HG02623 (cell line): ENCODE measurements around the gene CGAS.
A peak's percentile ranks its signal among the peaks of the same experiment; 100 is the strongest.
"Not testable (repeated sequence)": the region's sequence is repeated elsewhere in the genome, so short reads cannot be mapped to it uniquely, and the experiment has no call there.

Experiments
- ATAC-seq: cut with Tn5 transposase; IDR thresholded peaks from one replicate; pipeline ENCODE4 v1.9.1; 2021; ENCODE audit warnings: moderate library complexity; ENCODE audit not compliant: unreplicated experiment

CGAS gene

DNA sequence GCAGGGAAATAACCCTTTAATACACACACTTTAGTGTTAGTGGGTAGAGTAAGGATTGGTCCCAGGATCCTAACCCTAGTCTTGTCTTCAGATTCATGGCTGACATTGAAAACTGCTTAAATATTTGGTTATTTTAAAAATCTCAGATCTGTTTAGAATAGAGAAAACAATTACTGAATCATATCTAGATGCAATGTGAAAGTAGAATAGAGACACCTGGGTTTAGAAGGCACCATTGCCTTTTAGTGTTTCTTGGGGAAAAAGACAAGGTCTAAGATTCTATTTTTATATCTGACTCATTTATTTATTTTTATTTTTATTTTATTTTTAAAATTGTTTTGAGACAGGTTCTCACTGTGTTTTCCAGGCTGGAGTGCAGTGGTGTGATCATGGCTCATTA lies 51.4 kb downstream of the CGAS start:
- no peak for ATAC-seq

DNA sequence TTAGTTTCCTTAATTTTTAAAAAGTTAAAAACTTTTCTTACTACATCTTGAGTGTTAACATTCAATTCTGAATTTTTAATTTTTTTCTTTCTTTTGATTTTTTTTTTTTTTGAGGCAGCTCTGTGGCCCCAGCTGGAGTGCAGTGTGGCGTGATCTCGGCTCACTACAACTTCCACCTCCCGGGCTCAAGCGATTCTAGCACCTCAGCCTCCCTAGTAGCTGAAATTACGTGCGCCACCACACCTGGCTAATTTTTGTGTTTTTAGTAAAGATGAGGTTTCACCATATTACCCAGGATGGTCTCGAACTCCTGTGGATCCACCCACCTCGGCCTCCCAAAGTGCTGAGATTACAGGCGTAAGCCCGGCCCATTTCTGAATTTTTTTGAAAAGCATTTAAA lies 56.2 kb downstream of the CGAS start:
- ATAC-seq: no peak

DNA sequence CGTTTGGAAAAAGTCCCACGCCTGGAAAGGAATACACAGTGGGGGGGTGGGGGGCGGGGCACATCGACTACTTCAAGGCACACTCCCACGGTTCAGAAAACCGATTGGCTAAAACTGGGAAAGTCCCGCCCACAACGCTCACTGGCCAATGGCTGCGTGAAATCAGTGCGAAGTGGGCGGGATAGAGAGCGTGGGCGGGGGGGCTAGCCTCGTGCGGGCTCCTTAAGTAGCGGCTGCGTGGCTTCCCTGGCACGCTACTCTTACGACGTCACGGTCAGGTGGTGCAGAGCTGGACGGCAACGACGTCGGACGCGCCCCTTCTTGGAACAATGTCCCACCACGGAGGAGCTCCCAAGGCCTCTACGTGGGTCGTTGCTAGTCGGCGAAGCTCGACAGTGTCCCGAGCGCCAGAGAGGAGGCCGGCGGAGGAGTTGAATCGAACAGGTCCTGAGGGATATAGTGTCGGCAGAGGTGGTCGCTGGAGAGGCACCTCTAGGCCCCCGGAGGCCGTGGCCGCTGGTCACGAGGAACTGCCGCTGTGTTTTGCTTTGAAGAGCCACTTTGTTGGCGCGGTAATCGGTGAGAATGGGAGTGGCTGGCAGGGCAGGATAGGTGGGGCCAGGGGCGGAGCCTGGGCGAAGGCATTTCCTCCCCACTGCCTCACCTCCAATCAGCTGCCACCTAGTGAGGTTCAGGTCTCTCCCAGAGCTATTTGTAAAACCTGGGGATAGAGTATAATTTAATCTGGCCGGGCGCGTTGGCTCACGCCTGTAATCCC lies 57.3 kb downstream of the CGAS start, which contains the start of gene DDX43:
TSS of gene DDX43 (plus strand) at position 252 of the 778 bp plus-strand sequence. CDS start at position 330, 78 bp downstream.
- ATAC-seq: peak; percentile 43

DNA sequence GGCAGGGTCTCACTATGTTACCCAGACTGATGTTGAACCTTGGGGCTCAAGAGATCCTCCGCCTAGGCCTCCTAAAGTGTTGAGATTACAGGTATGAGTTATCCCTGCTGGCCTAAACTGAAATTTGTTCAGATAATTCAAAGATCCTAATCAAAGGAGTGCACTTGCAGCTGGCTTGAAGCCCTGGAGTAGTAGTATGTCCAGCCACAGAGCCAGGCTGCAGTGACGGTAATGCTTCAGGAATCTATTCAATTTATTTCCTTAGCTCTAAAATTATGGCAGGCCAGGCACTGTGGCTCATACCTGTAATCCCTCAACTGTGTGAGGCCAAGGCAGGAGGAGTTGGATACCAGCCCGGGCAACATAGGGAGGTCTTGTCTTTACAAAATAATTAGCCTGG lies 58.8 kb downstream of the CGAS start:
- no peak for ATAC-seq

DNA sequence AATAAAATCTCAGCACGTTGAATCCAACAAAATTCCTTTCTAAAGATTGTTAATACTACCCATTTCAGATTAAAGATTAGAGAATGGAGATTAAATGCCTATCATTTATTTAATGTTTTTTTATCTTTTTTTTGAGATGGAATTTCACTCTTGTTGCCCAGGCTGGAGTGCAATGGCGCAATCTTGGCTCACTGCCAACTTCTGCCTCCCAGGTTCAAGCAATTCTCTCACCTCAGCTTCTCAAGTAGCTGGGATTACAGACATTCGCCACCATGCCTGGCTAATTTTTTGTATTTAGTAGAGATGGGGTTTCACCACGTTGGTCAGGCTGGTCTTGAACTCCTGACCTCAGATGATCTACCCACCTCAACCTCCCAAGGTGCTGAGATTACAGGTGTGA lies 59.9 kb downstream of the CGAS start:
- not testable (repeated sequence) for ATAC-seq

DNA sequence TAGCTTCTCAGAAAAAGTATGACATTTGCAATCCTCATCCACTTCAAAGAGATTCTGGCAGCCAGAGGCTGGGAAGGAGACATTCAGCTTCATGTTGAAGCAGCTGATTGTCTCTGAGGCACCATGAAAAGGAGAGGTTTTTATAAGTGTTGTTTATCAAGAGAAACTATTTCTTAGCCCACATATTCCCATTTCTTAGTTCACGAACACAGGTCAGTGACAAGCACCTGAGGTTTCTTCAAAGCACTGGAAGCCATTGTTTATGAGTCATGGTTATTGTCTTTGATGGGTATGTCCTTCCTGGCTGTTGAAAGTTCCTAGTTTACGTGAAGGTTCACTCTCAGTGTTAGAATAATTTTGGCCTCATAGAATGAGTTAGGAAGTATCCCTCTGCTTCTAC lies 60.4 kb downstream of the CGAS start:
- ATAC-seq: no peak

DNA sequence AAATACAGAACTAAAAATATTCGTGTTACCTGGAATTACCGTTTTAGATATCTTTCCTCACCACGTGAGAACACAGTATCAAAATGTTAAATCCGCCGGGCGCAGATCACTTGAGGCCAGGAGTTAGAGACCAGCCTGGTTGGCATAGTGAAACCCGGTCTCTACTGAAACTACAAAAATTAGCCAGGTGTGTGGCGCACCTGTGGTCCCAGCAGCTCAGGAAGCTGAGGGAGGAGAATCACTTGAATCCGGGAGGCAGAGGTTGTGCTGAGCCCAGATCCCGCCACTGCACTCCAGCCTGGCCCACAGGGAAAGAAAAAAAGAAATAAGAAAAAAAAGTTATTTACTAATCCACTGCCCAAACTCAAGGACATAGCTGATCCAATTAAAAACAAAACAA lies 62.2 kb downstream of the CGAS start:
- no peak for ATAC-seq

DNA sequence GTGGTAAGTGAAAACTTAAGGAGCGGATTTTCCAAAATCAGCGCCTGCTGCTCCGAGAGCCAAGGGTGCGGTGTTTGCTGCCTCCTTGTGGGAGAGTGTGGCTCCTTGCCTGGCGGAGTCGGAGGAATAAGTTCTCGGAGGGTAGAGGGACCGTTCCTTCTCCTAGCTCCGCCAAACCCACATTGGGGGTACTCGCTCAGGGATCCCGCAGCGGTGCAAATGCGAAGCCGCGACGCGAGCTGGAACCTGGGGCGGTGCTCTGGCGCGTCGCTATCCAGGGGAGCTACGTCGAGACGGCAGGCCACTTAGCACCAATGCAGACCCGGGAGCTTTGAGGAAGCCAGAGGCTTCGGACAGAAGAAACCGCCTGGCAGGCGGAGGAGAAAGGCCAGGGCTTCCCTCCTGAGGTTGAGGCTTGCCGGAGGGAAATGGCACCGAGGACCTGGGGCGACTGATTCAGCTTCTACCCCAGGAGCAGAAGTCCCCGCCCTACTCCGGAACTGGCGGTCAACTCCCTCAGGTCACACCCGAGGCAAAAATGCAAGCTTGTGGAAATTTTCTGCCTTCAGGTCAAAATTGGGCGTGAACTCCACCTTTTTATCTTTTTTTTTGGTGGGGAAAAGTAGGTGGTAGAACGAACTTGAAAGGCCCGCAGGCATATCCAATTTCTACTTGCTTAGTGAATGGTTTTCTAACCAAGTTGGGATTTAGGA lies 63.1 kb downstream of the CGAS start:
- peak; percentile 74 for ATAC-seq

DNA sequence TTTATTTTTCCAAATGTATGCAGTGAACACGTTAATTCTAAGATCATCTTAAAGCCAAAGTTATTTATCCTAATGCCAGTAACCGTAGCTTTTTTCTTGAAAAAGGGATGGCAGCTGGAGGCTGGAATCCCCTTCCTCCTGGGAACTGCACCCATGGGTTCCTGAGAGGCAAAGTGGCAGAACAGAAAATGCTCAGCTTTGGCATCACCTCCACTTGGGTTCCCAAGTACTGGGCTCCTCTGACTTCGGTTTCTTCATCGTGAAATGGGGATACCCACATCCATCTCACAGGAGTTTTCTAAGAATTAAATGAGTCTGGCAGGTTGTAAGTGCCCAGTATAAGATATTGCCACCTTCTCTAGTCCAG lies 63.7 kb downstream of the CGAS start:
- ATAC-seq: peak; percentile 21

DNA sequence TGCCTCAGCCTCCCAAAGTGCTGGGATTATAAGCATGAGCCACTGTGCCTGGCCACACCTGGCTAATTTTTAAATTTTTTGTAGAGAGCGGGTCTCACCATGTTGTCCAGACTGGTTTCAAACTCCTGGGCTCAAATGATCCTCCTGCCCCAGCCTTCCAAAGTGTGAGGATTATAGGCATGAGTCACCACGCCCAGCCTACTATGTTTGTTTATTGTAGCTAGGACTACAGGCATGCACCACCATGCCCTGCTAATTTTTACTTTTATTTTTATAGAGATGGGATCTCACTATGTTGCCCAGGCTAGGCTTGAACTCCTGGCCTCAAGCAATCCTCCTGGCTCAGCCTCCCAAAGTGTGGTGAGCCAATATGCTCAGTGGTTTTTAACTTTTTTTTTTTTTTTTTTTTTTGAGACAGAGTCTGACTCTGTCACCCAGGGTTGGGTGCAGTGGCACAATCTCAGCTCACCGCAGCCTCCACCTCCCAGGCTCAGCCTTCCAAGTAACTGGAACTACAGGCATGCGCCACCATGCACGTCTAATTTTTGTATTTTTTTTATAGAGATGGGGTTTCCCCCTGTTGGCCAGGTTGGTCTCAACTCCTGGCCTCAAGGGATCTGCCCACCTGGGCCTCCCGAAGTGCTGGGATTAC lies 69.5 kb downstream of the CGAS start:
- ATAC-seq: no peak

DNA sequence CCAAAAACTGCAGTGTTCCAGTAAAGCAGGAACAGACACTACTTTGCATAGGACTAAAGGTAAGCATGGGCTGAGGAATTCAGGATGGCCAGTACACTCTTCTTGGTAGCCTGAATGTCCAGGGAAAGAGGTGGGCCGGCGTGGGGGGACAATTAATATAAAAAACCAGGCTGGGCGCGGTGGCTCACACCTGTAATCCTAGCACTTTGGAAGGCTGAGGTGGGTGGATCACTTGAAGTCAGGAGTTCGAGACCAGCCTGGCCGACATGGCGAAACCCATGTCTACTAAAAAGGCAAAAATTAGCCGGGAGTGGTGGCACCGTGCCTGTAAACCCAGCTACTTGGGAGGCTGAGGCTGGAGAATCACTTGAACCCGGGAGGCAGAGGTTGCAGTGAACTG lies 70.6 kb downstream of the CGAS start:
- ATAC-seq: not testable (repeated sequence)

DNA sequence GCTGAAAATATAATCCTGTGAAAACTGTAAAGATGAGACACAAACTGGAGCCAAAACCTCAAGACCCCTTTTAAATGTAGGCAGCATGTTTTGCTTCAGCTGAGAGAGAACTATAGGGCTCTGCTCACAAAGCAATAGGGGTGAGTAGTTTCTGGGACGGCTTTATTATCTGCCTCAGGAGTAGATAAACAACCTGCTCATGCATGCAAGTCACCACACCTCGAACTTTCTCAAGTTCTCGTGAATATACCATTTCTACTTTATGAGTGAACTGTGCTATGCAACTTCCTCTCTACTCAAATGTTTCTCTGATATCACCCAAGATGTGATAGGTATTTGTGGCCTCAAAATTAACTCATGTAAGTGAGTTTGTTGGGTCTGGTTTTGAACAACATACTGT lies 74.9 kb downstream of the CGAS start:
- no peak for ATAC-seq

DNA sequence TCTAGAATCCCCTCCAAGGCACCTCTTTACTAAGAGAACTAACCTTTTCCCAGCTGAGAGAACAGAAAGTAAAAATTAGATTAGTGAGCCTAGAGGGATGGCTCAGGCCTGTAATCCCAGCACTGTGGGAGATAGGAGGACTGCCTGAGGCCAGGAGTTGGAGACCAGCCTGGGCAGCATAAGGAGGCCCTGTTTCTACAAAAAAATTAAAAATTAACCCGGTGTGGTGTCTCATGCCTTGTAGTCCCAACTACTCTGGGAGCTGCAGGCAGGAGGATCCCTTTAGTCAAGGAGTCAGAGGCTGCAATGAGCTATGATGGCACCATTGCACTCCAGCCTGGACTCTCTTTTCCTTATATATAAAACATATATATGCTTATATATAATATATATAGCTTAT lies 76.9 kb downstream of the CGAS start:
- no peak for ATAC-seq
